Stomach (tissue), 4 donors: ENCODE results near the gene VIPR2.

Experiments
- CTCF ChIP-seq, 7 experiments: fragments of 450-650 bp in 4 of 7; fragments of 200-600 bp in 3 of 7; sonication (generic) in 3 of 7; IDR thresholded peaks; one replicate each; pipeline ENCODE4 v1.5.1; 2016 to 2019; ENCODE audit warnings: antibody characterized with exemption in 7 of 7, control low read depth in 2 of 7, mild to moderate bottlenecking in 1 of 7
- EP300 ChIP-seq: sonication (generic); formaldehyde crosslinking; IDR thresholded peaks from one replicate; pipeline ENCODE4 v1.6.1; 2017; ENCODE audit warnings: antibody characterized with exemption
- POLR2A ChIP-seq, 4 donors: fragments of 450-650 bp; IDR thresholded peaks; one replicate each; pipeline ENCODE4 v1.6.1; 2016; ENCODE audit warnings: antibody characterized with exemption in 4 of 4, control low read depth in 2 of 4, mild to moderate bottlenecking in 1 of 4, moderate library complexity in 1 of 4
- POLR2AphosphoS5 ChIP-seq, 3 donors: sonication (generic); formaldehyde crosslinking; IDR thresholded peaks; one replicate each; pipeline ENCODE4 v1.6.1; 2016; ENCODE audit warnings: antibody characterized with exemption in 3 of 3

GRCh38 chr7:159116581-159117339 lies 27.9 kb downstream of the VIPR2 start:
- TF ChIP-seq POLR2A (IDR thresholded peaks at IDR 0.05) (no peak), CTCF (IDR thresholded peaks at IDR 0.05) (no peak), EP300 (no peak), POLR2AphosphoS5 (IDR thresholded peaks at IDR 0.05) (no peak)
